IPS-18a (cell line): Measurements from ENCODE around the gene UTP11.

Source experiments
- H3K27ac ChIP-seq: one replicate; pipeline ENCODE4 v1.5.1; 2013; ENCODE audit warnings: low read length
- H3K27me3 ChIP-seq: one replicate; pipeline ENCODE4 v1.6.1; 2013; ENCODE audit warnings: mild to moderate bottlenecking, low read length; ENCODE audit not compliant: control insufficient read depth, insufficient read depth
- H3K36me3 ChIP-seq: one replicate; pipeline ENCODE4 v1.6.1; 2013; ENCODE audit warnings: low read depth, low read length; ENCODE audit not compliant: control insufficient read depth
- H3K4me1 ChIP-seq: one replicate; pipeline ENCODE4 v1.6.1; 2013; ENCODE audit warnings: low read depth, low read length; ENCODE audit not compliant: control insufficient read depth
- H3K4me3 ChIP-seq: one replicate; pipeline ENCODE4 v1.5.1; 2013; ENCODE audit warnings: low read length
- H3K9ac ChIP-seq: one replicate; pipeline ENCODE4 v1.6.1; 2013; ENCODE audit warnings: mild to moderate bottlenecking, low read length, moderate library complexity
- H3K9me3 ChIP-seq: one replicate; pipeline ENCODE4 v1.6.1; 2013; ENCODE audit warnings: low read depth, low read length; ENCODE audit not compliant: control insufficient read depth

The UTP11 gene

GRCh38 chr1:38071312-38072256 is 59.0 kb downstream of the UTP11 start:
- H3K4me3 ChIP-seq = no peak overlapping the region
- H3K27ac ChIP-seq = no peak overlapping the region
- no peak overlapping the region for H3K9ac ChIP-seq
- no peaks in the 10 kb centered on the region for H3K9me3 ChIP-seq
- H3K36me3 ChIP-seq = no peaks in the 10 kb centered on the region
- peaks cover 9% of the 10 kb centered on the region for H3K4me1 ChIP-seq
- H3K27me3 ChIP-seq = no peaks in the 10 kb centered on the region

GRCh38 chr1:38072858-38073257 is 60.3 kb downstream of the UTP11 start:
- no peaks in the 10 kb centered on the region for H3K27me3 ChIP-seq
- no peak overlapping the region for H3K9ac ChIP-seq
- H3K9me3 ChIP-seq = no peaks in the 10 kb centered on the region
- H3K4me1 ChIP-seq = peaks cover 9% of the 10 kb centered on the region
- no peaks in the 10 kb centered on the region for H3K36me3 ChIP-seq
- no peak overlapping the region for H3K4me3 ChIP-seq
- no peak overlapping the region for H3K27ac ChIP-seq

GRCh38 chr1:38073534-38074301 is 61.2 kb downstream of the UTP11 start:
- Histone ChIP-seq H3K27me3 (no peaks in the 10 kb centered on the region), H3K9ac (no peak overlapping the region), H3K9me3 (no peaks in the 10 kb centered on the region), H3K27ac (no peak overlapping the region), H3K4me1 (peaks cover 4% of the 10 kb centered on the region), H3K36me3 (no peaks in the 10 kb centered on the region), H3K4me3 (no peak overlapping the region)

- Histone ChIP-seq H3K4me1 (peaks cover 4% of the 10 kb centered on the region), H3K27ac (no peak overlapping the region), H3K27me3 (no peaks in the 10 kb centered on the region), H3K4me3 (no peak overlapping the region), H3K9me3 (no peaks in the 10 kb centered on the region), H3K36me3 (no peaks in the 10 kb centered on the region), H3K9ac (no peak overlapping the region)
Measured at GRCh38 chr1:38074302-38074677, 61.8 kb downstream of the UTP11 start.
